ENCODE results near the gene SPINT3.

SPINT3 gene, protein sequence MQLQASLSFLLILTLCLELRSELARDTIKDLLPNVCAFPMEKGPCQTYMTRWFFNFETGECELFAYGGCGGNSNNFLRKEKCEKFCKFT

DNA sequence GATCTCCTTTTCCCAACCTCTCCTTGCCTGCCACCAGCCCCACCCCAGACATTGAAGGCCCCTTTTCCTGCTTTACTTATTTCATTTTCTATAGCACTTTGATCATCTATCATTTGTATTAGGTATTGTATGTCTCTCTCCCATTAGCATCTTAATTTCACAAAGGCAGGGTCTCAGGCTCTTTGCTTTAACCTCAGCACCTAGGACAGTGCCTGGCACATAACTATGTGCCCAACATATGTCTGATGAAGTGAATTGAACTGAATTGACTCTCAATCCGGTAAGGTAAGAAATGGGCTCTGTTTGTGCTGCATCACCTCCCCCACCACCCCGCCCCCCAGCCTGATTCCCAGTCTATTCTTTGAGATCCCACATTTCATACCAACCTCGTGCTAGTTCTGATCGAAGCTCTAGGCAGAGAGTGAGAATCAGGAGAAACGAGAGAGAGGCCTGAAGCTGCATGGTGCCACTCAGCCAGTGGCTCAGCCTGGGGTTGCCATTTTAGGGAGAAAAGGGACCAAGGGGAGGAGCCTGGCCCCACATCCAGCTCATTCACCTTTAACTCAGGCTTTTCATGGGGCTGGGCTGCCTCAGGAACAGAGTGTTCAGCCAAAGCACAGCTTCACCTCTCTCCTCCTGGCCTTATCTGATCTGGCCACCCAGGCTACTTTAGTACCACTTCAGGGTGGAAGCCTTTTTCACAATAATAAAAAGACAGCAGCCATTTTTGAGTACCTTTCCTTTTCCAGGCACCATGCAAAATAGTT, at the start of gene SPINT3:
Gene SPINT3, minus strand, starts transcription at position 476 of the 767 bp plus-strand sequence. Its CDS starts 14 bp downstream, at position 462.
- no peak for DNase-seq

- no peak for DNase-seq
Observed at GRCh38 chr20:45564760-45565276, 49.4 kb upstream of the SPINT3 start.

DNA sequence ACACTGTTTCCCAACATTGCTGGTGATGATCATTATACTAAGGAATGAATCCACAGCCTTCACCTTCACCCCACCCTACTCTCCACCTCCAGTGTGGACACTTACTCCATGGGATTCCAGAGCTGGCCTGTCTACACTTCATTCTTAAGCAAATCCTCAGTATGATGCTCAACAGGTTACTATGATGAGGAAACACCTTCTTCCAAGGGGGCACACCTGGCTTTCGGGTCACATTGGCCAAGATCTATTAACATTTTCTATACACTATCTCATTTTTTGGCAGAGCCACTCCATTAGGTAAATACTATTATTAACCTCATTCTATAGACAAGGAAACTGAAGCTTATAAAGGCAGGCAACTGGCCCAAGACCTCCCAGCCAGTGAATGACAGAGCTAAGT, 39.8 kb upstream of the SPINT3 start:
- DNase-seq: no peak

DNA sequence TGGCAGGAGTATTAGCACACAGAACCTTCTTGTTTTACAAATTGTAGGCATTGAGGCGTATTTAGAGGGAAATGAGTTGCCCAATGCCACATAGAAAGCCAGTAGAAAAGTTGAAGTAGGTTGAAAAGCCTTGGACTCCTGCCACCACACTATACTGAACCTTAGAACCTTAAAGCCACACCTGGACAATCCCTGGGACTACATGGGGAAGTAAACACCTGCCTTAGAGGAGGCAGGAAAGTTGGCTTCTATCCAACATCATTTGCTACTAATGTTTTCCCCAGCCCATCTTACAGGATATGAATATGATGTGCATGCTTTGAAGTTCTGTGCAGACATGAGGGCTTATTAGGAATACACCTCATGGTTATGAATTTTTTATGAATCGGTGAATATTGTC, 37.0 kb upstream of the SPINT3 start:
- DNase-seq: no peak

- no peak for DNase-seq
Observed at GRCh38 chr20:45550765-45551164, 35.3 kb upstream of the SPINT3 start.

DNA sequence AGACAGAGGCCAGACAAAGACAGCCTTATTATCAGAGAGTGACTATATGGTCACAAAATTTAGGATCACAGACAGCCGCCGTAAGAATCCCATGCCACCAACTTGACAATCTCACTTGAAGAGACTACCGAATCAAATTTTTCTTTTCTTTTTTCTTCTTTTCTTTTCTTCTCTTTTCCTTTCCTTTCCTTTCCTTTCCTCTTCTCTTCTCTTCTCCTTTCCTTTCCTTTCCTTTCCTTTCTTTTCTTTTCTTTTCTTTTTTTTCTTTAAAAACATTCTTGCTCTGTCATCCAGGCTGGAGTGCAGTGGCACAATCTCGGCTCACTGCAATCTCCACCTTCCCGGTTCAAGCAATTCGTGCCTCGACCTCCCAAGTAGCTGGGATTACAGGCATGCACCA, 33.0 kb upstream of the SPINT3 start:
- no peak for DNase-seq

DNA sequence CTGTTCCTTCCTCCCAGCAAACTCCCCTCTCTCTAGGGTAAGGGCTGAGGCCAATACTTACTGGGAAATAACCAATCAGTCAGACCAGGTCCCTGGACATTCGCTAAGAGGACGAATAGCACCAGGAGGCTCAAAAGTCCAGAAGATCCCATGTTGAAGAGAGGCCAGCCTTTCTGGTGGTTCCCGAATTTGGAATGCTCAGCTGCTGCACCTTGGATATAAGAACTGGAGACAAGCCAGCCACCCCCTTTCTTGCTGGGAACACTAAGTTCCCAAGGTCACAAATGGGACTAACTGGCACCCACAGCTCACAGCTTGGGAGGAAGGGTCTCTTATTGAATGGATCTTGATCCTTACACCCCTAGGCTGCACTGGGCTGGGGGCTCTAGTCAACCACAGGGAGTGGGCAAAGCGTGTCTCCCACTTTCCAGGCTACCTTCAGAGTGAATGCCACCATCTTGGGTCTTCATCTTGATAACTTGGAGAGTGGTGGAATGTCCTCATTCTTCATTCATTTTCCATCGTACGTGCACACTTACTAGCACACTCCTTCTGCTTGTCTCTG, 31.9 kb upstream of the SPINT3 start, which contains the start of gene EPPIN:
Gene EPPIN, minus strand, starts transcription at position 196 of the 565 bp plus-strand sequence. Its CDS starts 44 bp downstream, at position 152.
- no peak for DNase-seq

DNA sequence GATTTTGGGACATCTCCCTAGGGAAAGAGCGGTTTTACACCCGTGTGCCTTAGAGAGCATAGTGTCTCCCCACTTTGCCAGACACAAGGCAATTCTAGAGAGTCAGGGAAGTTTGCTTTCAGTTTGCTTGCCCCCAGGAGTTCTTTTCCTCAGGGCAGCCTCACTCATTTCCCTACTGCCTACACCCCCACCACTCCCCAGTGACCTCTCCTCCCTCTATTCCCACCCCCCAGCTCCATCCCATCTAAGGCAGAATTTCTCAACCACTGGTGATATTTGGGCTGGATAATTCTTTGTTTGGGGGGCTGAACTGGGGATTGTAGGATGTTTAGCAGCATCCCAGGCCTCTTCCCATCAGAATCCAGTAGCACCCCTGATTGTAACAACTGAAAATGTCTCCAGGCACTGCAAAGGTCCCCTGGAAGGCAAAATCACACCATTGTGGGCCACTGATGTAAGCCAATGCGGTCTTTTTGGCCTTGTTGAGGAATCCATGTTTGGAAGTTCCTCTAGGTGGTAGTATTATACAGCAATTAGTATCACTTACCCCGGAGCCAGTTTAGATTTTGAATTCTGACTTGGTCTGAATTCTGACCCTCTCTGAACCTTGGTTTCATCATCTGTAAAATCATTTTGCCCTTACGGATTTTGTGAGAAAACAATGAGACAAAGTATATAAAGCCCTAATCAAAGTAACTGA, 30.5 kb upstream of the SPINT3 start:
- DNase-seq: no peak

DNA sequence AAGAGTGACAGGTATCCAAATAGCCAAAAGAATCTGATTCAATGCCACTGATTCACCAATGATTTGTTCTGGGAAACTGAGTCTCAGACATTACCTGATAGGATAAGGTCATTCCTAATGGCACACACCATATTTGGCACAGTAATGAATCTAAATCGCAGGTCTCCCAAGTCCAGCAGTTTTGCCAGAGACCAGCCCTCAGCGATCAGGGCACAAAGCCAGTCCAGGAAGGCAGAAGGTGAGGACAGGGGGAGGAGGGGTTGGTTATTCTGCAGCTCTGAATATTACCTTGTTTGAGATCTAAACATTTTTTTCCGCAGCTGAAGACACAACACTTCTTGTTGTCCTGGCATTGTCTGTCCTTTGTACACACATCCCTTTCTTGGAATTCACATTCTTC, 29.9 kb upstream of the SPINT3 start:
- DNase-seq: no peak

DNA sequence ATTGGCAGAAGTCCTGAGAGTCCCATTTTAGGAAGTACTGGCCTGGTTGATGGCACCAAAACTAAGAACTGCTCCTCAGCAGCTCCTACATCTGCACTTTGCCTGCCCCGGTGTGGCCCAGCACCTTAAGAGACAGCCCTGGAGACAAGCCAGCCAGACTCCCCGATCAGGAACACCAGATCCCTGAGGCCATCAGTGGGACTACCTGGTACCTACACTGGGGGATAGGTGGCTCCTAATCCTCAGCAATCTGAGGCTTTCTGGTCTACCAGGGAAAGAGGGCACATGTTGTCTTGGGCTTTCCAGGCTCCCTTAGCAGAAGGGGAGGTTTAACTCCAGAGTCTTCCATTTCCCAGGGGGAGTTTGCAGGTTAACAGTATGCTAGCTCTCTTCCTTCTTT, 24.0 kb upstream of the SPINT3 start, which contains the start of gene WFDC6:
Gene WFDC6, minus strand, starts transcription at position 101 of the 400 bp plus-strand sequence. Its CDS starts 75 bp downstream, at position 26.
- DNase-seq: no peak

- DNase-seq: no peak
Observed at GRCh38 chr20:45538209-45538799, 22.9 kb upstream of the SPINT3 start.

DNA sequence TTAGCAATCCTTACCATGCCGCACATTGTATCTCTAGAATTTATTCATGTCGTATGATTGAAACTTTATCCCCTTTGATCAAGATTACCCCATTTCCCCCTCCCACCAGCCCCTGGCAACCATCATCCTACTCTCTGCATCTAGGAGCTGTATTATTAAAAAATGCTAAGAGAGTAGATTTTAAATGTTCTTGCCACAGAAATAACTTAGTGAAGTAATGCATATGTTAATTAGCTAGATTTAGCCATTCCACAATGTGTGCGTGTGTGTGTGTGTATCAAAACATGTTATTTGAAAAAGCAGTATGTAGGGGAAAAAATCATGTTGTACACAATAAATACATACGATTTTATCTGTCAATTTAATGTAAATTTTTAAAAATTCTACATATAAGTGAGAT, 11.9 kb upstream of the SPINT3 start:
- DNase-seq: no peak

DNA sequence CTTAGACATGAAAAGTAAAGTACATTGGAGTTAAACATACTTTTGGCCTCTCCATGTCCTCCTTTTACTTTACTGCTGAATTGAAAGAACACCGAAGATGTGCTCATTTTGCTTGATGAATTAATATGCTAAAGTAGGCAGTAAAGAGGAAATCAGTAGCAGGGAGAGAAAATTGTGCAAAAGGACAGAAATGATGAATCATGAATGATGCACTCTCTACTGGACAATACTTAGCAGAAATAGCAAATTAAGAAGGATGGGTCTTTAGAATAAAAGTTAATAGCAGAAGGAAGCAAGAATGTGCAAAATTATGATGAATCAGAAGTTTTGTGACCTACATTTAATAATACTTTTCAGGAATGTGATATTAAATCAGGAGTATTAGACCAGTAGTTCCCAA, 8.4 kb upstream of the SPINT3 start:
- DNase-seq: no peak

DNA sequence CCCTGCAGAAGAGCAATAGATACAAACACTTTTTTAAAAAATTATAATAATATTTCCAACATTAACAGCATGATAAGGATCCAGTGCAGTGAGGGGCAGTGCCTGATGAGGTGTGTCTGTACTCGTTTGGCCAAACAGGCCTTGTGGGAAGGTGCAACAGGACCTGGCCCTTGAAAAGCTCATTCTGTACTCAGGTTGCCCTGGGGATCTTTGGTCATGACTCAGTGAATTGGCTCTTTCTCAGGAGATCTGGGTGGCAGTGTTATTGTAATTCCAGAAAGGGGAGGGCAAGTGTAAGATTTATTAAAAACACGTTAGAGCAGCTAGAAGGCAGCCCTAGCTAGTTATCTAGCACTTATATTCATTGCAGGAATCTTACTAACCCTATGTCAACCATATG, 2.9 kb upstream of the SPINT3 start:
- no peak for DNase-seq

DNA sequence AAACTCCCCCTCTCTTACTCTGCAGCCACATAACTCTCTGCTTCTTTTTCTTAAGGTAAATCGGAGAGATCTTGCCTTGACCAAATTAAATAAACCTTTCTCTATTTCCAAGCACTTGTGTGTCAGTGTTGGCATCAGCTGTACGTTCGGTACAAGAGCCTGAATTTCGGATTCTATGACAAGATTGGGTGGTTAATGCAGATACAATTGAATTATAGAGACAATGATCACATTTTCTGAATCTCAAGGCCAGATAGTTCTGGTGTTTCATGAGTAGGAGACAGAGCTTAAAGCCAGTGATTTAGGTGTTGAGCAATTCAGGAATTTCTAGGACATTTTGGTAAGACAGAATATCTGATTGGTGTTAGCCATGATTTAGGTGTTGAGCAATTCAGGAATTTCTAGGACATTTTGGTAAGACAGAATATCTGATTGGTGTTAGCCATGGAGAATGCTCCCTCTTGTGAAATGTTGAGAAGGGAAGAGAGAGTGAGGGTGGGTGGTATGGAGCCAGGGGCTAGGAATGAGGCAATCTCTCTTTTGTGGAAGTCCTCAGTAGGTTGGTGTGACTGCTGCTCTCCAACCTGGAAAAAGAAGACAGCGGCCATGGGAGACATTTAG, 5.1 kb downstream of the SPINT3 start:
- no peak for DNase-seq

DNA sequence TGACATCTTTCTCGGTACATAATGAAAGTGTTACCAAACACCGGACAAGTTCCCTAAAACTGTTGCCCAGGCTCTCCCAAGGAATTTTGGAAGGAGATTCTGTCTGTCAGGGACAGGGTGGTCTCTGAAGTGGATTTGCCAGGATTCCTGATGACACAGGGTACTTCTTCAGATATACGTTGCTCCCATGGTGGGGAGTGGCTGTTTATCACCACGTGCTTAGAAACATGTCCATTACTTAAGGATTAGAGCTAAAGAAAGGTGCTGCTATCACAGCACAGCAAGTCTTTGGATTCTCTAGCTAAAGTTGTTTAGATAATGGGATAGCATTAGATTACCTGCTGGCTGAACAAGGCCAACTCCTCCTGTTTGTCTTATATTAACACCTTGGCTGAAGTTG, 6.3 kb downstream of the SPINT3 start:
- no peak for DNase-seq

DNA sequence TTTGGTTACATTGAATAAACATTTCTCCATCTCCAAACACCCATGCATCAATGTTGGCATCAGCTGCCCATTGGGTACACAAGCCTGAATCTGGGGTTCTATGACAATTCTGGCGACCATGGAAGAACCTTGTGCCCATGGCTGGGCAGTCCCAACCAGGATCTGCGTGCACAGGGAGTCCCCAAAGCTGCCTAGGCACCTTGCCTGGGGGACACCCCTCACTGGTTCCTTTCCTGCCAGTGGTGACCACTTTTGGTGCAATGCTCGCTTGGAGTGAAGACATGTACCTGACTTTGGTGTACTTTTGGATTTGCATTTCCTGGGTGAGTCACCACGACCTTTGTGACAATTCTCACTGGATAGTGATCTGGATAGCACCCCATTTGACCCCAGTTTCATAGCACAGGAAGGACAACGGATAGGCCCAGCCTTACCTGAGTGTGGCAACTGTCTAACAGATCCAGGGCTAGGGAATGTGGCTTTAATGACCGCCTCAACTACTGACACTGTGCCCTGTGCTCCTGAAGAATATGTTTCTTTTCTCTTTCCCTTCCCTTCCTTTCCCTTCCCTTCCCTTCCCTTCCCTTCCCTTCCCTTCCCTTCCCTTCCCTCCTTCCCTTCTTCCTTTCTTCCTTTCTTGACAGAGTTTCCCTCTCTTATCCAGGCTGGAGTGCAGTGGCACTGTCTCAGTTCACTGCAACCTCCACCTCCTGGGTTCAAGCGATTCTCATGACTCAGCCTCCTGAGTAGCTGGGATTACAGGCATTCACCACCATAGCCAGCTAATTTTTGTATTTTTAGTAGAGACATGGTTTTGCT, 7.1 kb downstream of the SPINT3 start:
- DNase-seq: no peak

DNA sequence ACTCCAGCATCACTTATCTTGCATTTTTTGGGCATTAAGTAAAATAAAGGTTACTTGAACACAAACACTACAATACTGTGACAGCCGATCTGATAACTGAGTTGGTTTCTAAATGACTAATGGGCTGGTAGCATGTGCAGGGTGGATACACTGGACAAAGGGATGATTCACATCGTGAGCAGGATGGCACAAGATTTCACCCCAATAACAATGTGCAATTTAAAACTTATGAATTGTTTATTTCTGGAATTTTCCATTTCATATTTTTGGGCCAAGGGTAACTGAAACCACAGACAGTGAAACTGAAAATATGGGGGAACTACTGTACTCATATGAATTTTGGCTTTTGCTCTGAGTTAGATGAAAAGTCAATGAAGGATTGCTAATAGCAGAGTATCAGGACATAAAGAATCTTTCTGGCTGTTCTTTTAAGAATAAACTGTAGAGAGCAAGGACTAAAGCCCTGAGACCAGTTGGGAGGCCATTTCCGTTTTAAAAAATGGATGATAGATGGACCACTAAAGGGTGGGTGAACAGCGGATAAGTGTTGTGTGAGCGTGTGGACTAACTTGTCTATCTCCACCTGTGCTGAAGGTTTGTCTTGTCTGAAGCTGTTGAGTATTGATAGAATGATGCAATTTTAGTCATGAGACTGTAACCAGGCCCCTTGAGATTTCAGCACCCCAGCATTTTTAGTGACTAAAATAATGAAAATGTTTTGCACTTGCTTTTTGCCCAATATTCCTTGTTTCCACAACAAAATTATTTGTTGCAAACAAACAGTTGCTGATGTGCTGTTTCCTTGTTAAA, 8.2 kb downstream of the SPINT3 start:
- DNase-seq: no peak

DNA sequence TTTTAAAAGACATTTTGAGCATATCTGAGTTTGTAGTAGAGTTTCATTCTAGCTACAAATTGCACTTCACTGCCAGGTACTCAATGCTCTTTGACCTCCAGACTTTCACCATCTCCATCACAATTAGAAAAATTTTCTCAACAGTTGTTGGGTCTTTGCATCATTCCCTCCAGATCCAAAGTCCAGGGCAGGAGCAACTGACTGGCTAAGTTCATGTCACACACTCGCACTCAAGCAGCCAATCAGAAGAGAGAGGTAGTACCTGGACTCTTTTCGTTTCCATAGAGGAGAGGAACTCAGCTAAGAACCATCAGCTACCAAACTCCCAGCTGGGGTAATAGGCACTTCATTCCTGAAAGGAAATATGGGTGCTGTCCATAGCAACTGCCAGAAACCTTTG, 9.0 kb downstream of the SPINT3 start:
- DNase-seq: no peak

DNA sequence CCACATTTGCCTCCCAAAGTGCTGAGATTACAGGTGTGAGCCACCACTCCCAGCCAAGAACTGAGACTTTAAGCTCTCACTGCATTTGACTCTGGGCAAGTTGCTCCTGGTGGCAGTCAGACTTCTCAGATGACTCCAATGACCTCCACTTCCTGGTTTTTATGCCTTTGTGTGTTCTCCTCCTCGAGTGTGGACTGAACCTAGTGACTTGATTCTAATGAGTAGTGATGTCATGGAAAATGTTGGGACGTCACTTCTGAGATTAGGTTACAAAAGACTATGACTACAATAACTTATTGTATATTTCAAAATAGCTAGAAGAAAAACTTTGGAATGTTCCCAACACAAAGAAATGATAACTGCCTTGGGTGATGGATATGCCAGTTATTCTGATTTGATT, 12.0 kb downstream of the SPINT3 start:
- DNase-seq: no peak

DNA sequence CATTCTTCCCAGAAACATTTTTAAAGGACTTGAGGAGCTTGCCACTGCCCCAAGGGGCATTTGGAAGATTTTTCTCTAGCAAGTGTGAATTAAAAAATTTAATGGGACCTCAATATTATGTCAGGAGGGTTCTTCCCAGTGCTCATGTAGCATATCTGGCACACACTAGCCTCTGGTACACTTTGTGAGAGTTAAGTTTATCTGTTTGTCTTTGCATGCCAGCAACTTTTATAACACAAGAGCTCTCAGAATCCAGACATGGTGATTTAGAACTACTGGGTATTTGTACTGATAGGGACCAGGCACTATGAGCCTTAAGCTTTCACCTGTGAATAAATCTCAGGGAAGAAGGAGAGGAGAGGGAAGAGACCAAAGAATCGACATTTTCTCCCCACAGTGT, 12.9 kb downstream of the SPINT3 start:
- no peak for DNase-seq
